Right lobe of liver (tissue), 6 donors: ENCODE measurements around the gene KCNH2. TPM values are rescaled to one million over a fixed set of nuclear protein-coding genes. Genes with fewer than 3 reads are reported as not detected.

Experiments
- ATAC-seq, 4 donors: fragments of 200-7000 bp; cut with Tn5 transposase; one replicate each; pipeline ENCODE4 v1.9.1; 2020; ENCODE audit warnings: mild to moderate bottlenecking in 4 of 4, moderate library complexity in 4 of 4
- DNase-seq, 3 donors: peaks; one replicate each; pipeline ENCODE4 v3.0.0-alpha.2; 2020
- H3K27ac ChIP-seq, 3 donors: fragments of 200-600 bp; one replicate each; pipeline ENCODE4 v1.8.0; 2022
- H3K27me3 ChIP-seq, 2 donors: fragments of 200-600 bp; one replicate each; pipeline ENCODE4 v1.8.0; 2022
- H3K36me3 ChIP-seq, 4 donors: fragments of 200-600 bp; sonication (generic) in 1 of 4; one replicate each; pipeline versions ENCODE4 v1.5.1 to v1.8.0; 2017 to 2022; ENCODE audit warnings: control low read depth in 1 of 4
- H3K4me1 ChIP-seq, 4 donors: fragments of 200-600 bp; sonication (generic) in 1 of 4; one replicate each; pipeline versions ENCODE4 v1.5.1 to v1.8.0; 2017 to 2022; ENCODE audit warnings: control low read depth in 1 of 4
- H3K4me3 ChIP-seq, 3 donors: fragments of 200-600 bp; one replicate each; pipeline ENCODE4 v1.8.0; 2022
- H3K9me3 ChIP-seq, 4 donors: fragments of 200-600 bp; sonication (generic) in 1 of 4; one replicate each; pipeline versions ENCODE4 v1.5.1 to v1.8.0; 2017 to 2022; ENCODE audit warnings: control low read depth in 1 of 4
- POLR2A ChIP-seq: fragments of 450-650 bp; IDR thresholded peaks from one replicate; pipeline ENCODE4 v1.6.1; 2017; ENCODE audit warnings: antibody characterized with exemption, mild to moderate bottlenecking
- WGBS: methylation state at CpG from one replicate; pipeline ENCODE4 v1.1.6; 2018; ENCODE audit warnings: low coverage, low lambda C conversion rate; ENCODE audit not compliant: insufficient coverage; ENCODE audit errors: missing lambda C conversion rate; 5-methylcytosine and 5-hydroxymethylcytosine counted together
- intact Hi-C, 2 donors: fragments of 100-400 bp; cut with DNase I; formaldehyde crosslinking; loops; one replicate each; pipeline versions ENCODE4 v1.11.2 to v1.14.1; 2022
- total RNA-seq, 6 experiments: library from RNA; depleted of rRNA in 2 of 6; stranded (reverse); fragments of >200 nt in 2 of 6; fragmentation: NEBNext Ultra II Directional in 3 of 6; extraction: Animal tissue kit (Norgen Biotek cat#: 25700) in 3 of 6; gene quantifications; one replicate each; pipeline versions ENCODE4 v1.1.0 to v1.2.4, GENCODE V29; 2016 to 2023
- TF ChIP-seq, protein P1 (sequence below), 4 donors: fragments of 200-600 bp in 3 of 4; fragments of 450-650 bp in 1 of 4; IDR thresholded peaks; one replicate each; pipeline versions ENCODE4 v1.5.1 to v1.8.0; 2016 to 2022; ENCODE audit warnings: antibody characterized with exemption in 4 of 4, mild to moderate bottlenecking in 2 of 4
- donor health status: DM: no; HTN: yes; CAD: no.
- donor health status: DM: no; HTN: no; CAD: no.
- donor health status: DM: no; HTN: no; CAD: no.
- donor health status: DM: no; HTN: yes; CAD: no.
- donor health status: DM: no; HTN: yes; CAD: no.

KCNH2 gene
- total RNA-seq, 6 experiments from 2014 or later: 0.11 to 0.69 (median 0.18) TPM; not detected in 1

DNA sequence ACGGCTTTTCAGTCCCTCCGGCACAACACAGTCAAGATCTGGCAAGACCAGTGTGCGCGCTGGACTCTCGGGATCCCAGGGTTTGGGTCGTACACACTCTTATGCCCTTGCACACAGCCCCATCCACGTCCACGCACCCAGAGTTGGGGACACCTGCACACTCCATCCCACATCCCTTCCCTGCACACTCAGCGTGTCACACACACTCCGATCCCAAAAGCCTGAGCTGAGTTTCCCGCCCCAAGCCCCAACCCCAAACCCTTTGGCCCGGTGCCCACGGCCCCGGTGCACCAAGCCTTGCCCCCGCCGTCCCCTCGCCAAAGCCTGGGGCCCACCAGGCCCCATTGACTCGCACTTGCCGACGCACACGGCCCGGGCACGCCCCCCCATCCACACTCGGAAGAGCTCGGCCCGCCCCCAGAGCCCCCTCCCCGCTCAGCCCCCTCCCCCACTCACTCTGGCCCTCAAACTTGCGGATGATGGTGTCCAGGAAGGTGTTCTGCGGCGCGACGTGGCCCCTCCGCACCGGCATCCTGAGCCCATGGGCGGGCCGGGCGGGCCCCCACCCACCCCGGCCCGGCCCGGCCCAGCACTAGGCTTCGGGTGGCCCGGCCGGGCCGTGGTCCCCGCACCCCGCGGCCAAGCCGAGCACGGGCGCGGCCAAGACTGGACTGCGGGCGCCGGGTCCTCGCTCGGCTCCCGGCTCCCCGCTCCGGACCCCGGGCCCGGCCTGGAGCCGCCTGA, 567 bp downstream of the KCNH2 start:
- peaks cover 0 to 8% of the 10 kb centered on the region in 2 donors for H3K27me3 ChIP-seq
- H3K36me3 ChIP-seq: no peaks in the 10 kb centered on the region
- peaks cover 0 to 10% (median 0%) of the 10 kb centered on the region in 4 donors for H3K4me1 ChIP-seq
- no peaks in the 10 kb centered on the region for H3K9me3 ChIP-seq
- no peak for DNase-seq
- intact Hi-C loops: no loop called here
- ATAC-seq: no peak
- H3K4me3 ChIP-seq: no peak overlapping the region
- TF ChIP-seq POLR2A: no peak
- TF ChIP-seq, protein P1, sequence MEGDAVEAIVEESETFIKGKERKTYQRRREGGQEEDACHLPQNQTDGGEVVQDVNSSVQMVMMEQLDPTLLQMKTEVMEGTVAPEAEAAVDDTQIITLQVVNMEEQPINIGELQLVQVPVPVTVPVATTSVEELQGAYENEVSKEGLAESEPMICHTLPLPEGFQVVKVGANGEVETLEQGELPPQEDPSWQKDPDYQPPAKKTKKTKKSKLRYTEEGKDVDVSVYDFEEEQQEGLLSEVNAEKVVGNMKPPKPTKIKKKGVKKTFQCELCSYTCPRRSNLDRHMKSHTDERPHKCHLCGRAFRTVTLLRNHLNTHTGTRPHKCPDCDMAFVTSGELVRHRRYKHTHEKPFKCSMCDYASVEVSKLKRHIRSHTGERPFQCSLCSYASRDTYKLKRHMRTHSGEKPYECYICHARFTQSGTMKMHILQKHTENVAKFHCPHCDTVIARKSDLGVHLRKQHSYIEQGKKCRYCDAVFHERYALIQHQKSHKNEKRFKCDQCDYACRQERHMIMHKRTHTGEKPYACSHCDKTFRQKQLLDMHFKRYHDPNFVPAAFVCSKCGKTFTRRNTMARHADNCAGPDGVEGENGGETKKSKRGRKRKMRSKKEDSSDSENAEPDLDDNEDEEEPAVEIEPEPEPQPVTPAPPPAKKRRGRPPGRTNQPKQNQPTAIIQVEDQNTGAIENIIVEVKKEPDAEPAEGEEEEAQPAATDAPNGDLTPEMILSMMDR (IDR thresholded peaks at IDR 0.05): no peak
- 7% methylated on average over 28 of the region's 62 CpGs for WGBS
- H3K27ac ChIP-seq: no peak overlapping the region

DNA sequence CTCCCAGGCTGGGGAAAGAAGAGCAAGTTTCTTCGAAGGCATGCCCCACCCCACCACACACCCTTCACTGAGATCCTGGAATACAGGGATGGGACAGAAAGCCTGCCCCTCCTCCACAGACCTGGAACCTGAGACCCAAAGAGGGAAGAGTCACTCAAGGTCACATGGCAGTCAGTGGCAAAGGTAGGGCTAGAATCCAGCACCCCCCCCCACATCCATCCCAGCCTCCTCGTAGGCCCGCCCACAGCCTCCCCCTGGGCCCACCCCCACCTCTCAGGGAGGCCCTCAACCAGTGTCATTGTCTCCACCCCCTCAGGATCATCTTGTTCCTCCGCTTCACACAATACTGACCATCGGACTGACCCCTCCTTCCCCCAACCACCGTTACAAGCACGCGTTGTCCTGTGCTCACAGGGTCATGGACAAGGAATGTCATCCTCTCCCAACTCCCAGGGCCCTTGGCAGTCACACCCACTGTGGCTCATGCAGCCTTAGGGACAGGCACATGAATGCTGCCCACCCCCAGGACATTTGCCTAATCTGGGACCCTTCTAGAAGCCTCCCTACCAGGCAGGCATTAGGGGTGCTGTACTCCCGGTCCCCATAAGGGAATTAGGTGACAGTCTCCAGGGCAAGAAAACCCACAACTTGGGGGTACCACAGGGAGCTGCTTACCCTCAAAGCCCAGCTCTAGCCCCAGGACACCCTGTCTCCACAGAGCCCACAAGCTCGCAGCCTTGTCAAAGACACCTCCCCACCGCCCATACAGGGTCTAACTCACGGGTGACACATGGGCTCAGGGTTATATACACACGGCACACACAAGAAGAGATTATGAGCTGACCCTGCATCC, 1.4 kb downstream of the KCNH2 start:
- no peaks in the 10 kb centered on the region for H3K9me3 ChIP-seq
- intact Hi-C loops: no loop called here
- no peak overlapping the region for H3K4me3 ChIP-seq
- no peak overlapping the region for H3K27ac ChIP-seq
- H3K27me3 ChIP-seq: peaks cover 0 to 8% of the 10 kb centered on the region in 2 donors
- peaks cover 0 to 10% (median 0%) of the 10 kb centered on the region in 4 donors for H3K4me1 ChIP-seq
- TF ChIP-seq, protein P1 (IDR thresholded peaks at IDR 0.05): no peak
- no peak for TF ChIP-seq POLR2A
- DNase-seq: no peak
- no peak for ATAC-seq
- WGBS: 34% methylated on average over 9 of the region's 13 CpGs
- H3K36me3 ChIP-seq: no peaks in the 10 kb centered on the region

DNA sequence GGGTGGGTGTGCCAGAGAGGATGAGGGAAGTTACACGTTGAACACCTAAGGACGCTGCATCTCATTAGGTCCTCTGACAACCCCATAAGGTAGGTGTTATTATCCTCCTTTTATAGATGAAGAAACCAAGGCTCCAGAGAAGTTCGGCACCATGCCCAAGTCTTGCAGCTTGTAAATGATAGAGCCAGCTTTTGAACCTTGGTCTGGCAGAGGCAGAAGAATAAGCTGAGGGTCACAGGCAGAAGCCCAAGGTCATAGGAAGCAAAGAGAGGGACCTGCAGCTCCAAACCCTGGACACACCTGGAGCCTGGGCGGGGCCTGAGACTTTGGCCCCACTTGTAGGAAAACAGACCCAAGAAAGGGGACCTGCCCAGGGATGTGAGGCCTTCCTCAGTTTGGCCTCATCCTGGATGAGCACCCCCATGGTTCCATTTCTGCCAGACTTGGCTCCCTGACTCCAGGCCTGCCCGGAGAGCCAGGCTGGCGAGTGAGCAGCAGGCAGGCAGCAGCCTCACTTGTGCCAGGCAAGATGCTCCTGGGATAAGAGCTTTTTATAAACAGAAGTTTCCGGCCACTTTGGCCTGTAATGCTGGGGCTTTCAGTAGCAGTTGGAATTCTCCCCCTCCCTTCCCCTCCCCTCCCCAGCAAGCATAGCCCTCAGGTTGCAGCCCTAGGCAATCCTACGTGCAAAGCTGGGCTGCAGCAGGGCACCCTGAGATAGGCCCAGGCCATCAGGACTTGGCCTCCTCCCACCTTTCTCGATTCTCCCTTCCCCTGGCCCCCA, 2.4 kb downstream of the KCNH2 start:
- DNase-seq (no peak), ATAC-seq (no peak)
- H3K27me3 ChIP-seq: peaks cover 0 to 8% of the 10 kb centered on the region in 2 donors
- H3K27ac ChIP-seq: no peak overlapping the region
- intact Hi-C loops: no loop called here
- H3K36me3 ChIP-seq: no peaks in the 10 kb centered on the region
- H3K4me1 ChIP-seq: peaks cover 0 to 10% (median 0%) of the 10 kb centered on the region in 4 donors
- H3K9me3 ChIP-seq: no peaks in the 10 kb centered on the region
- 70% methylated on average over 4 of the region's 9 CpGs for WGBS
- no peak overlapping the region for H3K4me3 ChIP-seq
- TF ChIP-seq POLR2A: no peak
- TF ChIP-seq, protein P1 (IDR thresholded peaks at IDR 0.05): no peak
